Right lobe of liver (tissue), 6 donors: ENCODE measurements around the gene CHCHD1. TPM values are rescaled to one million over a fixed set of nuclear protein-coding genes. Genes with fewer than 3 reads are reported as not detected.

Experiments used
- ATAC-seq, 4 donors: fragments of 200-7000 bp; cut with Tn5 transposase; one replicate each; pipeline ENCODE4 v1.9.1; 2020; ENCODE audit warnings: mild to moderate bottlenecking in 4 of 4, moderate library complexity in 4 of 4
- DNase-seq, 3 donors: peaks; one replicate each; pipeline ENCODE4 v3.0.0-alpha.2; 2020
- H3K27ac ChIP-seq, 3 donors: fragments of 200-600 bp; one replicate each; pipeline ENCODE4 v1.8.0; 2022
- H3K27me3 ChIP-seq, 2 donors: fragments of 200-600 bp; one replicate each; pipeline ENCODE4 v1.8.0; 2022
- H3K36me3 ChIP-seq, 4 donors: fragments of 200-600 bp; sonication (generic) in 1 of 4; one replicate each; pipeline versions ENCODE4 v1.5.1 to v1.8.0; 2017 to 2022; ENCODE audit warnings: control low read depth in 1 of 4
- H3K4me1 ChIP-seq, 4 donors: fragments of 200-600 bp; sonication (generic) in 1 of 4; one replicate each; pipeline versions ENCODE4 v1.5.1 to v1.8.0; 2017 to 2022; ENCODE audit warnings: control low read depth in 1 of 4
- H3K4me3 ChIP-seq, 3 donors: fragments of 200-600 bp; one replicate each; pipeline ENCODE4 v1.8.0; 2022
- H3K9me3 ChIP-seq, 4 donors: fragments of 200-600 bp; sonication (generic) in 1 of 4; one replicate each; pipeline versions ENCODE4 v1.5.1 to v1.8.0; 2017 to 2022; ENCODE audit warnings: control low read depth in 1 of 4
- POLR2A ChIP-seq: fragments of 450-650 bp; IDR thresholded peaks from one replicate; pipeline ENCODE4 v1.6.1; 2017; ENCODE audit warnings: antibody characterized with exemption, mild to moderate bottlenecking
- WGBS: methylation state at CpG from one replicate; pipeline ENCODE4 v1.1.6; 2018; ENCODE audit warnings: low coverage, low lambda C conversion rate; ENCODE audit not compliant: insufficient coverage; ENCODE audit errors: missing lambda C conversion rate; 5-methylcytosine and 5-hydroxymethylcytosine counted together
- intact Hi-C, 2 donors: fragments of 100-400 bp; cut with DNase I; formaldehyde crosslinking; loops; one replicate each; pipeline versions ENCODE4 v1.11.2 to v1.14.1; 2022
- total RNA-seq, 6 experiments: library from RNA; depleted of rRNA in 2 of 6; stranded (reverse); fragments of >200 nt in 2 of 6; fragmentation: NEBNext Ultra II Directional in 3 of 6; extraction: Animal tissue kit (Norgen Biotek cat#: 25700) in 3 of 6; gene quantifications; one replicate each; pipeline versions ENCODE4 v1.1.0 to v1.2.4, GENCODE V29; 2016 to 2023
- TF ChIP-seq, protein P1 (sequence below), 4 donors: fragments of 200-600 bp in 3 of 4; fragments of 450-650 bp in 1 of 4; IDR thresholded peaks; one replicate each; pipeline versions ENCODE4 v1.5.1 to v1.8.0; 2016 to 2022; ENCODE audit warnings: antibody characterized with exemption in 4 of 4, mild to moderate bottlenecking in 2 of 4
- donor health status: DM: no; HTN: yes; CAD: no.
- donor health status: DM: no; HTN: no; CAD: no.
- donor health status: DM: no; HTN: no; CAD: no.
- donor health status: DM: no; HTN: yes; CAD: no.
- donor health status: DM: no; HTN: yes; CAD: no.

The CHCHD1 gene
- total RNA-seq, 6 experiments from 2014 or later: 13.0 to 25.1 (median 17.4) TPM

DNA sequence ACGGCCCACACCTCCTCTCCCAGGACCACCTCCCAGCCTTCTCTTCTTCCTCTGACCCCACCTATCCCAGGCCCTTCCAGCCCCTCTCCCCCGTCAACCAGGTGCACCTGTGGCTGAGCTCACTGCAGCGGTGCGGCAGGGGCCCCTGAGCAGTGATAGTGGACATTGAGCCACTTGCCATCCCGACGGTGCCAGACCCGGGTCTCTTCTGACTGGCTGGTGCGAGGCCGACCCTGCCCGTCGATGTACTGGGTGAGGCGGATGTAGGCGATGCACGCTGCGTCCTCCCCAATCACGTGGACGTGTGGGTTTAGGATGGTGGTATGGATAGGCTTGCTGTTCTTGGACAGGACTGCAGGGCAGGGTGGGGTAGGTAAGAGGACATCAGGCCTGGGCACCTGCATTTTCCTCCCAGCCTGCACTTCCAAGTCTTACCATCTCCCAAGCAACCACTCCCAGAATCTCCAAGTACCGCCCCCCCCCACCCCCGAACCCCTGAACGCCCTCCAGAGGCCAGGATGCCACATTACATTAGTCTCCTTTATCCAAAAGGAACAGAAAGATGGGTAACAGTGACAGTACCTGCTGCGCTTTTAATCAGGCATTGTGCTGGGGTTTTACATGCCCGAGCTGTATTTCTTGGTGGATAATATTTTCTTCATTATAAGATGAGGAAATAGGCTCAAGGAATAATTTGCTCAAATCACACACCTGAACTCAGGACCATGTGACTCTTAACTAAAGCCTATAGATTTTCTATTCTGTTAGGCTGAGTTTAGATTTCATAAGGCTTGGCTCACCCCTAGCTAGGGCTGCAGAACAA, 33.3 kb downstream of the CHCHD1 start:
- no peak for TF ChIP-seq POLR2A
- TF ChIP-seq, protein P1, sequence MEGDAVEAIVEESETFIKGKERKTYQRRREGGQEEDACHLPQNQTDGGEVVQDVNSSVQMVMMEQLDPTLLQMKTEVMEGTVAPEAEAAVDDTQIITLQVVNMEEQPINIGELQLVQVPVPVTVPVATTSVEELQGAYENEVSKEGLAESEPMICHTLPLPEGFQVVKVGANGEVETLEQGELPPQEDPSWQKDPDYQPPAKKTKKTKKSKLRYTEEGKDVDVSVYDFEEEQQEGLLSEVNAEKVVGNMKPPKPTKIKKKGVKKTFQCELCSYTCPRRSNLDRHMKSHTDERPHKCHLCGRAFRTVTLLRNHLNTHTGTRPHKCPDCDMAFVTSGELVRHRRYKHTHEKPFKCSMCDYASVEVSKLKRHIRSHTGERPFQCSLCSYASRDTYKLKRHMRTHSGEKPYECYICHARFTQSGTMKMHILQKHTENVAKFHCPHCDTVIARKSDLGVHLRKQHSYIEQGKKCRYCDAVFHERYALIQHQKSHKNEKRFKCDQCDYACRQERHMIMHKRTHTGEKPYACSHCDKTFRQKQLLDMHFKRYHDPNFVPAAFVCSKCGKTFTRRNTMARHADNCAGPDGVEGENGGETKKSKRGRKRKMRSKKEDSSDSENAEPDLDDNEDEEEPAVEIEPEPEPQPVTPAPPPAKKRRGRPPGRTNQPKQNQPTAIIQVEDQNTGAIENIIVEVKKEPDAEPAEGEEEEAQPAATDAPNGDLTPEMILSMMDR (IDR thresholded peaks at IDR 0.05): no peak
- Histone ChIP-seq H3K4me3 (no peak overlapping the region), H3K9me3 (no peaks in the 10 kb centered on the region), H3K27ac (peak overlapping the region; percentile 12 to 32 (median 29)), H3K36me3 (peaks cover 0 to 3% (median 0%) of the 10 kb centered on the region in 4 donors), H3K27me3 (no peaks in the 10 kb centered on the region), H3K4me1 (peaks cover 0 to 43% (median 18%) of the 10 kb centered on the region in 4 donors)
- ATAC-seq (no peak), DNase-seq (no peak)
- WGBS: 82% methylated on average over 13 of the region's 22 CpGs
- intact Hi-C loops: no loop called here

DNA sequence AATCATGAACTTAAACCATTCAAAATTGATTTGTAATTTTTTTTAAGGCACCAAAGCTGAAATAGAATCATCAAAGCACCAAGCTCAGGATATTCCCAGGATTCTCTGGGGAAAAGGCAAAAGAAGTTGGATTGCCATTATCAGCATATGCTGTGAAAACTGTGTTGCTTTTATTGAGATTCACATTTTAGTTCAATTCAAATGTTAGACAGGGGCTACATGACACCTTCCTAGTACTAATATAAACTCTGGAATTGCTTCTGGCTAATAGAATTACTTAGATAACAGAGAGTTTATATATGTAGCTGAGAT, 33.8 kb downstream of the CHCHD1 start:
- DNase-seq (no peak), ATAC-seq (no peak)
- Histone ChIP-seq H3K36me3 (peaks cover 0 to 3% (median 0%) of the 10 kb centered on the region in 4 donors), H3K27ac (peak overlapping the region; percentile 12 to 32 (median 29)), H3K27me3 (no peaks in the 10 kb centered on the region), H3K4me3 (no peak overlapping the region), H3K9me3 (no peaks in the 10 kb centered on the region), H3K4me1 (peaks cover 0 to 40% (median 18%) of the 10 kb centered on the region in 4 donors)
- TF ChIP-seq POLR2A: no peak
- TF ChIP-seq, protein P1 (IDR thresholded peaks at IDR 0.05): no peak
- intact Hi-C loops: no loop called here

- Histone ChIP-seq H3K36me3 (peaks cover 0 to 3% (median 0%) of the 10 kb centered on the region in 4 donors), H3K9me3 (no peaks in the 10 kb centered on the region), H3K27ac (peak overlapping the region; percentile 2 to 45 (median 25)), H3K4me3 (no peak overlapping the region), H3K4me1 (peaks cover 0 to 37% (median 18%) of the 10 kb centered on the region in 4 donors), H3K27me3 (no peaks in the 10 kb centered on the region)
- ATAC-seq: peak; percentile 30 to 57 (median 50)
- WGBS: 68% methylated on average over 9 of the region's 10 CpGs
- peak; percentile 87 to 89 (median 87) for DNase-seq
- intact Hi-C loops: no loop called here
- TF ChIP-seq POLR2A: no peak
- TF ChIP-seq, protein P1 (IDR thresholded peaks at IDR 0.05): no peak
These were observed 35.3 kb downstream of the CHCHD1 start for GRCh38 chr10:73816917-73817729.

GRCh38 chr10:73817826-73818225, 36.0 kb downstream of the CHCHD1 start:
- DNase-seq: no peak
- 93% methylated on average over 4 of the region's 5 CpGs for WGBS
- Histone ChIP-seq H3K9me3 (no peaks in the 10 kb centered on the region), H3K4me1 (peaks cover 0 to 34% (median 18%) of the 10 kb centered on the region in 4 donors), H3K4me3 (no peak overlapping the region), H3K27me3 (no peaks in the 10 kb centered on the region), H3K36me3 (peaks cover 0 to 3% (median 0%) of the 10 kb centered on the region in 4 donors), H3K27ac (peak overlapping the region in 1 of 3 donors; percentile 45)
- no peak for ATAC-seq
- intact Hi-C loops: no loop called here
- TF ChIP-seq, protein P1 (IDR thresholded peaks at IDR 0.05): no peak
- TF ChIP-seq POLR2A: no peak
